CD14-positive monocyte (primary cell): Measurements from ENCODE around the gene SLC3A2. TPM values are rescaled to one million over a fixed set of nuclear protein-coding genes. Genes with fewer than 3 reads are reported as not detected.
A peak's percentile ranks its signal among the peaks of the same experiment; 100 is the strongest.

Experiments used
- DNase-seq, 3 donors: peaks; one replicate each; pipeline ENCODE4 v3.0.0-alpha.2; 2011 to 2022
- H2AFZ ChIP-seq: 2 replicates; pipeline ENCODE4 v1.6.0; 2012; ENCODE audit warnings: mild to moderate bottlenecking, low read depth, low read length, inconsistent platforms; ENCODE audit not compliant: insufficient read depth, poor library complexity, severe bottlenecking
- H3K27ac ChIP-seq, 2 donors: 1 replicate in 1 of 2; 2 replicates in 1 of 2; pipeline ENCODE4 v1.5.1; 2012 to 2013; ENCODE audit warnings: low read length in 2 of 2, control low read depth in 1 of 2, inconsistent platforms in 1 of 2, low read depth in 1 of 2, mild to moderate bottlenecking in 1 of 2
- H3K27me3 ChIP-seq, 2 donors: one replicate each; pipeline versions ENCODE4 v1.6.0 to v1.6.1; 2011 to 2013; ENCODE audit warnings: low read length in 2 of 2; ENCODE audit not compliant: control insufficient read depth in 2 of 2, insufficient read depth in 2 of 2
- H3K36me3 ChIP-seq, 2 donors: replicated peaks in 1 of 2; 1 replicate in 1 of 2; 2 replicates in 1 of 2; pipeline versions ENCODE4 v1.5.1 to v1.6.1; 2012 to 2013; ENCODE audit warnings: low read length in 2 of 2, control low read depth in 1 of 2, inconsistent platforms in 1 of 2, mild to moderate bottlenecking in 1 of 2; ENCODE audit not compliant: insufficient read depth in 2 of 2, control insufficient read depth in 1 of 2
- H3K4me1 ChIP-seq, 2 donors: 1 replicate in 1 of 2; 2 replicates in 1 of 2; pipeline versions ENCODE4 v1.5.1 to v1.6.1; 2012 to 2013; ENCODE audit warnings: low read length in 2 of 2, control low read depth in 1 of 2, inconsistent platforms in 1 of 2, mild to moderate bottlenecking in 1 of 2, moderate library complexity in 1 of 2; ENCODE audit not compliant: insufficient read depth in 2 of 2, control insufficient read depth in 1 of 2
- H3K4me2 ChIP-seq: replicated peaks from 2 replicates; pipeline ENCODE3; 2012; ENCODE audit warnings: low read length, moderate library complexity, mild to moderate bottlenecking; ENCODE audit not compliant: poor library complexity, severe bottlenecking; ENCODE audit errors: extremely low read depth
- H3K4me3 ChIP-seq, 3 experiments: fragments of 200-600 bp in 1 of 3; sonication (generic) in 1 of 3; replicated peaks in 1 of 3; 1 replicate in 2 of 3; 2 replicates in 1 of 3; pipeline ENCODE4 v1.5.1; 2011 to 2013; ENCODE audit warnings: low read length in 3 of 3, mild to moderate bottlenecking in 3 of 3, control low read depth in 2 of 3, low read depth in 2 of 3, inconsistent platforms in 1 of 3, moderate library complexity in 1 of 3
- H3K79me2 ChIP-seq: 2 replicates; pipeline ENCODE4 v1.6.0; 2012; ENCODE audit warnings: mild to moderate bottlenecking, control low read depth, inconsistent platforms, low read length, moderate library complexity; ENCODE audit not compliant: insufficient read depth
- H3K9ac ChIP-seq: 2 replicates; pipeline ENCODE4 v1.6.0; 2017; ENCODE audit warnings: low read length, mild to moderate bottlenecking; ENCODE audit not compliant: insufficient read depth, poor library complexity, severe bottlenecking
- H3K9me3 ChIP-seq, 2 donors: replicated peaks in 1 of 2; 1 replicate in 1 of 2; 2 replicates in 1 of 2; pipeline versions ENCODE4 v1.5.1 to v1.6.1; 2012 to 2013; ENCODE audit warnings: low read length in 2 of 2, control low read depth in 1 of 2; ENCODE audit not compliant: control insufficient read depth in 1 of 2, insufficient read depth in 1 of 2
- H4K20me1 ChIP-seq: 2 replicates; pipeline ENCODE4 v1.6.0; 2012; ENCODE audit warnings: mild to moderate bottlenecking, low read length, control low read depth, moderate library complexity; ENCODE audit not compliant: insufficient read depth
- H3K27ac Mint-ChIP-seq, 7 donors: one replicate each; pipeline ENCODE4 v1.8.0; 2020; ENCODE audit warnings: mild to moderate bottlenecking in 7 of 7, mixed read lengths in 7 of 7, moderate library complexity in 6 of 7, inconsistent platforms in 2 of 7
- H3K27me3 Mint-ChIP-seq, 3 donors: one replicate each; pipeline ENCODE4 v1.8.0; 2021 to 2022; ENCODE audit warnings: low read depth in 3 of 3, mild to moderate bottlenecking in 3 of 3, mixed read lengths in 3 of 3, moderate library complexity in 3 of 3, inconsistent platforms in 1 of 3
- H3K36me3 Mint-ChIP-seq, 2 donors: one replicate each; pipeline ENCODE4 v1.8.0; 2020; ENCODE audit warnings: mixed read lengths in 2 of 2, inconsistent platforms in 1 of 2, mild to moderate bottlenecking in 1 of 2
- H3K4me1 Mint-ChIP-seq: one replicate; pipeline ENCODE4 v1.8.0; 2020; ENCODE audit warnings: mild to moderate bottlenecking, mixed read lengths
- H3K4me3 Mint-ChIP-seq, 2 donors: one replicate each; pipeline ENCODE4 v1.8.0; 2020; ENCODE audit warnings: mild to moderate bottlenecking in 2 of 2, mixed read lengths in 2 of 2, moderate library complexity in 1 of 2
- H3K9me3 Mint-ChIP-seq, 7 donors: one replicate each; pipeline ENCODE4 v1.8.0; 2020 to 2022; ENCODE audit warnings: mixed read lengths in 7 of 7, mild to moderate bottlenecking in 6 of 7, moderate library complexity in 6 of 7, inconsistent platforms in 2 of 7
- CTCF ChIP-seq: fragments of 200-600 bp; IDR thresholded peaks from one replicate; pipeline ENCODE4 v1.8.0; 2022; ENCODE audit warnings: antibody characterized with exemption, mild to moderate bottlenecking
- WGBS: methylation state at CpG from one replicate; pipeline ENCODE4 v1.1.5; 2013; ENCODE audit warnings: missing lambda C conversion rate; ENCODE audit not compliant: insufficient coverage; 5-methylcytosine and 5-hydroxymethylcytosine counted together
- intact Hi-C, 2 donors: fragments of 100-400 bp; cut with micrococcal nuclease; formaldehyde crosslinking; loops; one replicate each; pipeline versions ENCODE4 v1.15.0 to v1.15.1; 2023
- polyA plus RNA-seq, 3 donors: library from polyadenylated mRNA; depleted of rRNA in 1 of 3; unstranded in 2 of 3; stranded (reverse) in 1 of 3; fragments of 300-500 nt in 2 of 3; fragments of >200 nt in 1 of 3; fragmentation: Illumina TruSeq in 2 of 3; gene quantifications; 1 replicate in 2 of 3; 2 replicates in 1 of 3; pipeline ENCODE4 v1.2.3, GENCODE V29; 2012 to 2021

The SLC3A2 gene
- polyA plus RNA-seq, 3 donors: 156 to 231 (median 189) TPM

GRCh38 chr11:62876712-62877111 is 4.0 kb upstream of the SLC3A2 start:
- Histone ChIP-seq H3K4me3 (no peak overlapping the region), H4K20me1 (no peaks in the 10 kb centered on the region), H2AFZ (no peak overlapping the region), H3K9me3 (no peaks in the 10 kb centered on the region), H3K4me2 (no peak overlapping the region), H3K27ac (no peak overlapping the region), H3K4me1 (peaks cover 11 to 16% of the 10 kb centered on the region in 2 donors), H3K27me3 (no peaks in the 10 kb centered on the region), H3K79me2 (peaks cover 19% of the 10 kb centered on the region), H3K9ac (no peak overlapping the region), H3K36me3 (no peaks in the 10 kb centered on the region)
- H3K27ac Mint-ChIP-seq: no peak overlapping the region
- H3K36me3 Mint-ChIP-seq: peaks cover 0 to 2% of the 10 kb centered on the region in 2 donors
- 100% methylated on average over 2 of the region's 6 CpGs for WGBS
- TF ChIP-seq CTCF: no peak
- peaks cover 13% of the 10 kb centered on the region for H3K4me1 Mint-ChIP-seq
- H3K4me3 Mint-ChIP-seq: no peak overlapping the region
- H3K27me3 Mint-ChIP-seq: peaks cover 0 to 4% (median 3%) of the 10 kb centered on the region in 3 donors
- DNase-seq: no peak
- intact Hi-C loops: no loop called here
- peaks cover 0 to 3% (median 0%) of the 10 kb centered on the region in 7 donors for H3K9me3 Mint-ChIP-seq

GRCh38 chr11:62879235-62879978 is 1.3 kb upstream of the SLC3A2 start:
- 91% methylated on average over 3 of the region's 7 CpGs for WGBS
- H3K4me1 Mint-ChIP-seq: peaks cover 37% of the 10 kb centered on the region

More at GRCh38 chr11:62879235-62879978, 1.3 kb upstream of the SLC3A2 start:
- Histone ChIP-seq H3K27me3 (no peaks in the 10 kb centered on the region), H3K9ac (peak overlapping the region; percentile 99), H2AFZ (peak overlapping the region; percentile 95), H3K27ac (peak overlapping the region; percentile 100), H4K20me1 (peaks cover 22% of the 10 kb centered on the region), H3K79me2 (peaks cover 46% of the 10 kb centered on the region), H3K36me3 (peaks cover 17 to 19% of the 10 kb centered on the region in 2 donors), H3K9me3 (no peaks in the 10 kb centered on the region), H3K4me3 (peak overlapping the region in 1 of 3 experiments; percentile 97), H3K4me2 (peak overlapping the region; percentile 92), H3K4me1 (peaks cover 31 to 41% of the 10 kb centered on the region in 2 donors)
- H3K4me3 Mint-ChIP-seq: peak overlapping the region in 1 of 2 donors; percentile 43
- H3K36me3 Mint-ChIP-seq: peaks cover 23 to 24% of the 10 kb centered on the region in 2 donors
- H3K27me3 Mint-ChIP-seq: peaks cover 0 to 4% (median 3%) of the 10 kb centered on the region in 3 donors
- TF ChIP-seq CTCF: no peak
- peaks cover 0 to 3% (median 0%) of the 10 kb centered on the region in 7 donors for H3K9me3 Mint-ChIP-seq
- peak overlapping the region; percentile 54 to 100 (median 99) for H3K27ac Mint-ChIP-seq
- intact Hi-C loops: no loop called here
- no peak for DNase-seq
